ENCODE data around the gene AK9. TPM values are rescaled to one million over a fixed set of nuclear protein-coding genes. Genes with fewer than 3 reads are reported as not detected.

The AK9 gene
- total RNA-seq, 1 experiment from 2014 or later: 2.3 TPM

DNA sequence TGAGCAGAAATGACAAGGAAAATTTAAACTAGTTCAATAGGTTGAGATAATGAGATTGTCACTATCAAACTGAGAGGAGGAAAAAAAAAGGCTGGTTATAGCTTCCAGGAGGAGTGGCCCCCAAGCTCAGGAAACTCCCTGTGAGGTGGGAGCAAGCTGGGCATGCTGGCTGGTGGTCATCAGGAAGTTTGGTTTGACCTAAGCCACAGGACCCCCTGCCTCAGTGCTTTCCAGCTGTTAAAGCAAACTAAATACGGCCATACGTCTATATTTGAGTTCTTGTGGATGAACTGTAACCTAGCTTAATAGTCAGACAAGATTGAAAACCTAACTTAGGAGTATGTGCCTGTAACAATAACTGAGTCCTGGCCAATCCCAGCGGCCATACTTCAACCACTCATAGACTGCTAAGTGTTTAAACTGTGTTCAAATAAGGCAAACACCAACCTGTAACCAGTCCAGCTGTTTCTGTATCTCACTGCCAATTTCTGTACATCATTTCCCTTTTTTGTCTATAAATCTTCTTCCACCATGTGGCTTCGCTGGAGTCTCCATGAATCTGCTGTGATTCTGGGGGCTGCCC lies 183.4 kb downstream of the AK9 start:
- Histone ChIP-seq H3K27ac (ENCODE audit: low read length) (no peak overlapping the region), H3K27me3 (ENCODE audit: control insufficient read depth, insufficient read depth, low read length) (peaks cover 26% of the 10 kb centered on the region), H3K9me3 (ENCODE audit: control insufficient read depth, insufficient read depth, low read depth, low read length) (no peaks in the 10 kb centered on the region), H3K4me3 (ENCODE audit: low read depth in 2 of 2, low read length in 2 of 2) (no peak overlapping the region), H3K4me1 (ENCODE audit: control insufficient read depth, insufficient read depth, low read length) (no peaks in the 10 kb centered on the region; the same call in 1 of the 2 replicates), H3K36me3 (ENCODE audit: control insufficient read depth, insufficient read depth, low read length) (no peaks in the 10 kb centered on the region)
- ChIA-PET POLR2A (no interaction called here), CTCF (no interaction called here)
- in situ Hi-C loops (cut with HindIII; ENCODE audit: low pct_unique_long_range_greater_than_20kb, low sequenced_read_pairs): no loop called here
- TF ChIP-seq, protein P1, sequence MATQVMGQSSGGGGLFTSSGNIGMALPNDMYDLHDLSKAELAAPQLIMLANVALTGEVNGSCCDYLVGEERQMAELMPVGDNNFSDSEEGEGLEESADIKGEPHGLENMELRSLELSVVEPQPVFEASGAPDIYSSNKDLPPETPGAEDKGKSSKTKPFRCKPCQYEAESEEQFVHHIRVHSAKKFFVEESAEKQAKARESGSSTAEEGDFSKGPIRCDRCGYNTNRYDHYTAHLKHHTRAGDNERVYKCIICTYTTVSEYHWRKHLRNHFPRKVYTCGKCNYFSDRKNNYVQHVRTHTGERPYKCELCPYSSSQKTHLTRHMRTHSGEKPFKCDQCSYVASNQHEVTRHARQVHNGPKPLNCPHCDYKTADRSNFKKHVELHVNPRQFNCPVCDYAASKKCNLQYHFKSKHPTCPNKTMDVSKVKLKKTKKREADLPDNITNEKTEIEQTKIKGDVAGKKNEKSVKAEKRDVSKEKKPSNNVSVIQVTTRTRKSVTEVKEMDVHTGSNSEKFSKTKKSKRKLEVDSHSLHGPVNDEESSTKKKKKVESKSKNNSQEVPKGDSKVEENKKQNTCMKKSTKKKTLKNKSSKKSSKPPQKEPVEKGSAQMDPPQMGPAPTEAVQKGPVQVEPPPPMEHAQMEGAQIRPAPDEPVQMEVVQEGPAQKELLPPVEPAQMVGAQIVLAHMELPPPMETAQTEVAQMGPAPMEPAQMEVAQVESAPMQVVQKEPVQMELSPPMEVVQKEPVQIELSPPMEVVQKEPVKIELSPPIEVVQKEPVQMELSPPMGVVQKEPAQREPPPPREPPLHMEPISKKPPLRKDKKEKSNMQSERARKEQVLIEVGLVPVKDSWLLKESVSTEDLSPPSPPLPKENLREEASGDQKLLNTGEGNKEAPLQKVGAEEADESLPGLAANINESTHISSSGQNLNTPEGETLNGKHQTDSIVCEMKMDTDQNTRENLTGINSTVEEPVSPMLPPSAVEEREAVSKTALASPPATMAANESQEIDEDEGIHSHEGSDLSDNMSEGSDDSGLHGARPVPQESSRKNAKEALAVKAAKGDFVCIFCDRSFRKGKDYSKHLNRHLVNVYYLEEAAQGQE (IDR thresholded peaks at IDR 0.05; ENCODE audit: insufficient read depth in 1 of 2, low read depth in 2 of 2, low read length in 1 of 2): no peak
- TF ChIP-seq, protein P2, sequence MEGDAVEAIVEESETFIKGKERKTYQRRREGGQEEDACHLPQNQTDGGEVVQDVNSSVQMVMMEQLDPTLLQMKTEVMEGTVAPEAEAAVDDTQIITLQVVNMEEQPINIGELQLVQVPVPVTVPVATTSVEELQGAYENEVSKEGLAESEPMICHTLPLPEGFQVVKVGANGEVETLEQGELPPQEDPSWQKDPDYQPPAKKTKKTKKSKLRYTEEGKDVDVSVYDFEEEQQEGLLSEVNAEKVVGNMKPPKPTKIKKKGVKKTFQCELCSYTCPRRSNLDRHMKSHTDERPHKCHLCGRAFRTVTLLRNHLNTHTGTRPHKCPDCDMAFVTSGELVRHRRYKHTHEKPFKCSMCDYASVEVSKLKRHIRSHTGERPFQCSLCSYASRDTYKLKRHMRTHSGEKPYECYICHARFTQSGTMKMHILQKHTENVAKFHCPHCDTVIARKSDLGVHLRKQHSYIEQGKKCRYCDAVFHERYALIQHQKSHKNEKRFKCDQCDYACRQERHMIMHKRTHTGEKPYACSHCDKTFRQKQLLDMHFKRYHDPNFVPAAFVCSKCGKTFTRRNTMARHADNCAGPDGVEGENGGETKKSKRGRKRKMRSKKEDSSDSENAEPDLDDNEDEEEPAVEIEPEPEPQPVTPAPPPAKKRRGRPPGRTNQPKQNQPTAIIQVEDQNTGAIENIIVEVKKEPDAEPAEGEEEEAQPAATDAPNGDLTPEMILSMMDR (IDR thresholded peaks at IDR 0.05): no peak
- TF ChIP-seq TCF7L2 (IDR thresholded peaks at IDR 0.05; ENCODE audit: low read depth, low read length): no peak
- TF ChIP-seq POLR2AphosphoS5 (IDR thresholded peaks at IDR 0.05; ENCODE audit: low read depth, low read length): no peak
- TF ChIP-seq SIN3A (IDR thresholded peaks at IDR 0.05; ENCODE audit: borderline replicate concordance, insufficient read depth, low read depth, low read length): no peak
- intact Hi-C loops (cut with micrococcal nuclease; ENCODE audit: unreplicated experiment): no loop called here
- no TSS peak for BruUV-seq (replicated peaks)
- no peak for ATAC-seq
- no peak for DNase-seq (ENCODE audit: low read depth, low spot score)

DNA sequence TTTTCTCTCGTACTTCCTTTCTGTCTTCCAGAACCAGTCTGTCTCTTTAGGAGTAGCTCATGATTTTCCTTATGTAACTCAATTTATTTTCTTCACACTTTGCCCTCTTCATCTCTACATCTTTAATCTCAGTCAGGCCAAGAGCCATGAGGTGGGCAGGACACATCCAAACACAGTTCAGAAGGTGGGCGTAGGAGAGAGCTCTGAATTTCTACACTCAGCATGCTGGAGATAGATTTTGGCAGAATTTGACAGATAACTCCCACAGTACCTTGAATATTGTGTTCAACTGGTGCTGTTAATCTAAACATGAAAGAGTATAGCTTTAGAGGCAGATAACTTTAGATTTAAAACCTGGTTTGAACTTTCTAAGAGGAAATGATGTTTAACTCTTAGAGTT lies 184.2 kb downstream of the AK9 start:
- Histone ChIP-seq H3K4me1 (ENCODE audit: control insufficient read depth, insufficient read depth, low read length) (no peaks in the 10 kb centered on the region; the same call in 1 of the 2 replicates), H3K27me3 (ENCODE audit: control insufficient read depth, insufficient read depth, low read length) (peaks cover 29% of the 10 kb centered on the region), H3K9me3 (ENCODE audit: control insufficient read depth, insufficient read depth, low read depth, low read length) (no peaks in the 10 kb centered on the region), H3K36me3 (ENCODE audit: control insufficient read depth, insufficient read depth, low read length) (no peaks in the 10 kb centered on the region), H3K27ac (ENCODE audit: low read length) (no peak overlapping the region), H3K4me3 (ENCODE audit: low read depth in 2 of 2, low read length in 2 of 2) (no peak overlapping the region)
- TF ChIP-seq TCF7L2 (IDR thresholded peaks at IDR 0.05; ENCODE audit: low read depth, low read length): no peak
- TF ChIP-seq, protein P2 (IDR thresholded peaks at IDR 0.05): no peak
- TF ChIP-seq, protein P1 (IDR thresholded peaks at IDR 0.05; ENCODE audit: insufficient read depth in 1 of 2, low read depth in 2 of 2, low read length in 1 of 2): no peak
- no TSS peak for BruUV-seq (replicated peaks)
- no peak for ATAC-seq
- ChIA-PET CTCF (no interaction called here), POLR2A (no interaction called here)
- in situ Hi-C loops (cut with HindIII; ENCODE audit: low pct_unique_long_range_greater_than_20kb, low sequenced_read_pairs) (no loop called here), intact Hi-C loops (cut with micrococcal nuclease; ENCODE audit: unreplicated experiment) (no loop called here)
- DNase-seq (ENCODE audit: low read depth, low spot score): no peak
